ENCODE results near the gene BCORL1. TPM values are rescaled to one million over a fixed set of nuclear protein-coding genes. Genes with fewer than 3 reads are reported as not detected.

BCORL1 gene
- 3.5 and 5.3 TPM in 2 replicates for total RNA-seq (2014; rRNA removed; shearing (Covaris generic); ENCODE audit: low replicate concordance)

- DNase-seq: peak; percentile 94
- H3K27me3 ChIP-seq (ENCODE audit: low read length): no peaks in the 10 kb centered on the region
- H3K4me2 ChIP-seq (ENCODE audit: low read depth, low read length, poor library complexity, severe bottlenecking): peak within 1 kb of the TSS; percentile 78
- no peaks in the 10 kb centered on the region for H3K9me2 ChIP-seq (replicated peaks; ENCODE audit: insufficient read depth, low read length)
- no peaks in the 10 kb centered on the region for H3K79me2 ChIP-seq (ENCODE audit: low read length)
- peaks cover 5% of the 10 kb centered on the region; the same call in 1 of the 2 replicates for H4K20me1 ChIP-seq (ENCODE audit: insufficient read depth, low read depth, low read length)
- H3K9me3 ChIP-seq (ENCODE audit: low read length): no peaks in the 10 kb centered on the region
- H3K36me3 ChIP-seq (ENCODE audit: insufficient read depth, low read length): no peaks in the 10 kb centered on the region
- peak within 1 kb of the TSS; percentile 75 for H3K9ac ChIP-seq (ENCODE audit: low read length)
- no peak within 1 kb of the TSS for H3K27ac ChIP-seq (ENCODE audit: low read length)
- H2AFZ ChIP-seq (ENCODE audit: low read length): peak within 1 kb of the TSS; percentile 65; the same call in 1 of the 2 replicates
- no peak within 1 kb of the TSS; the same call in 1 of the 2 replicates for H3K4me3 ChIP-seq (ENCODE audit: low read length)
- peaks cover 12% of the 10 kb centered on the region for H3K4me1 ChIP-seq (ENCODE audit: low read length)
Observed at GRCh38 chrX:129982300-129983251, at the start of gene BCORL1. BCORL1 (plus strand) TSS chrX:129982635; CDS start chrX:130005232, 22,597 bp downstream.

GRCh38 chrX:129932821-129933321 lies 49.6 kb upstream of the BCORL1 start:
- Histone ChIP-seq H3K9me3 (ENCODE audit: low read length) (no peaks in the 10 kb centered on the region), H3K27me3 (ENCODE audit: low read length) (no peaks in the 10 kb centered on the region), H3K9ac (ENCODE audit: low read length) (peak overlapping the region; percentile 44; the same call in 1 of the 2 replicates), H2AFZ (ENCODE audit: low read length) (no peak overlapping the region), H3K27ac (ENCODE audit: low read length) (no peak overlapping the region), H3K36me3 (ENCODE audit: insufficient read depth, low read length) (no peaks in the 10 kb centered on the region), H3K4me3 (ENCODE audit: low read length) (no peak overlapping the region), H3K9me2 (replicated peaks; ENCODE audit: insufficient read depth, low read length) (no peaks in the 10 kb centered on the region), H3K4me1 (ENCODE audit: low read length) (peaks cover 5% of the 10 kb centered on the region), H3K79me2 (ENCODE audit: low read length) (no peaks in the 10 kb centered on the region), H3K4me2 (ENCODE audit: low read depth, low read length, poor library complexity, severe bottlenecking) (peak overlapping the region; percentile 26), H4K20me1 (ENCODE audit: insufficient read depth, low read depth, low read length) (no peaks in the 10 kb centered on the region)
- DNase-seq: no peak

GRCh38 chrX:129933700-129934099 lies 48.7 kb upstream of the BCORL1 start:
- Histone ChIP-seq H3K27me3 (ENCODE audit: low read length) (no peaks in the 10 kb centered on the region), H3K4me2 (ENCODE audit: low read depth, low read length, poor library complexity, severe bottlenecking) (no peak overlapping the region), H3K9ac (ENCODE audit: low read length) (no peak overlapping the region), H2AFZ (ENCODE audit: low read length) (no peak overlapping the region), H3K4me3 (ENCODE audit: low read length) (no peak overlapping the region), H3K79me2 (ENCODE audit: low read length) (no peaks in the 10 kb centered on the region), H3K36me3 (ENCODE audit: insufficient read depth, low read length) (no peaks in the 10 kb centered on the region), H3K4me1 (ENCODE audit: low read length) (peaks cover 5% of the 10 kb centered on the region), H3K9me3 (ENCODE audit: low read length) (no peaks in the 10 kb centered on the region), H3K9me2 (replicated peaks; ENCODE audit: insufficient read depth, low read length) (no peaks in the 10 kb centered on the region), H4K20me1 (ENCODE audit: insufficient read depth, low read depth, low read length) (no peaks in the 10 kb centered on the region), H3K27ac (ENCODE audit: low read length) (no peak overlapping the region)
- DNase-seq: no peak

GRCh38 chrX:129934461-129934860 lies 48.0 kb upstream of the BCORL1 start:
- H3K36me3 ChIP-seq (ENCODE audit: insufficient read depth, low read length): no peaks in the 10 kb centered on the region
- H4K20me1 ChIP-seq (ENCODE audit: insufficient read depth, low read depth, low read length): no peaks in the 10 kb centered on the region
- no peak overlapping the region for H3K4me2 ChIP-seq (ENCODE audit: low read depth, low read length, poor library complexity, severe bottlenecking)
- H3K27ac ChIP-seq (ENCODE audit: low read length): no peak overlapping the region
- H3K27me3 ChIP-seq (ENCODE audit: low read length): no peaks in the 10 kb centered on the region
- H3K4me1 ChIP-seq (ENCODE audit: low read length): peaks cover 5% of the 10 kb centered on the region
- no peaks in the 10 kb centered on the region for H3K79me2 ChIP-seq (ENCODE audit: low read length)
- H2AFZ ChIP-seq (ENCODE audit: low read length): no peak overlapping the region
- no peak for DNase-seq
- H3K9me3 ChIP-seq (ENCODE audit: low read length): no peaks in the 10 kb centered on the region
- no peak overlapping the region for H3K9ac ChIP-seq (ENCODE audit: low read length)
- H3K9me2 ChIP-seq (replicated peaks; ENCODE audit: insufficient read depth, low read length): no peaks in the 10 kb centered on the region
- no peak overlapping the region for H3K4me3 ChIP-seq (ENCODE audit: low read length)

GRCh38 chrX:129934952-129935351 lies 47.5 kb upstream of the BCORL1 start:
- no peak overlapping the region for H3K4me3 ChIP-seq (ENCODE audit: low read length)
- no peak overlapping the region for H3K9ac ChIP-seq (ENCODE audit: low read length)
- H3K4me1 ChIP-seq (ENCODE audit: low read length): peaks cover 5% of the 10 kb centered on the region
- H2AFZ ChIP-seq (ENCODE audit: low read length): no peak overlapping the region
- no peak overlapping the region for H3K27ac ChIP-seq (ENCODE audit: low read length)
- no peaks in the 10 kb centered on the region for H3K36me3 ChIP-seq (ENCODE audit: insufficient read depth, low read length)
- no peak overlapping the region for H3K4me2 ChIP-seq (ENCODE audit: low read depth, low read length, poor library complexity, severe bottlenecking)
- no peak for DNase-seq
- no peaks in the 10 kb centered on the region for H3K79me2 ChIP-seq (ENCODE audit: low read length)
- no peaks in the 10 kb centered on the region for H4K20me1 ChIP-seq (ENCODE audit: insufficient read depth, low read depth, low read length)
- no peaks in the 10 kb centered on the region for H3K9me3 ChIP-seq (ENCODE audit: low read length)
- H3K27me3 ChIP-seq (ENCODE audit: low read length): no peaks in the 10 kb centered on the region
- no peaks in the 10 kb centered on the region for H3K9me2 ChIP-seq (replicated peaks; ENCODE audit: insufficient read depth, low read length)

GRCh38 chrX:129938081-129938480 lies 44.4 kb upstream of the BCORL1 start:
- no peaks in the 10 kb centered on the region for H3K9me3 ChIP-seq (ENCODE audit: low read length)
- H4K20me1 ChIP-seq (ENCODE audit: insufficient read depth, low read depth, low read length): no peaks in the 10 kb centered on the region
- no peak overlapping the region for H2AFZ ChIP-seq (ENCODE audit: low read length)
- H3K79me2 ChIP-seq (ENCODE audit: low read length): no peaks in the 10 kb centered on the region
- H3K9ac ChIP-seq (ENCODE audit: low read length): no peak overlapping the region
- no peaks in the 10 kb centered on the region for H3K9me2 ChIP-seq (replicated peaks; ENCODE audit: insufficient read depth, low read length)
- no peak overlapping the region for H3K4me3 ChIP-seq (ENCODE audit: low read length)
- no peak overlapping the region for H3K27ac ChIP-seq (ENCODE audit: low read length)
- H3K4me1 ChIP-seq (ENCODE audit: low read length): no peaks in the 10 kb centered on the region
- H3K27me3 ChIP-seq (ENCODE audit: low read length): no peaks in the 10 kb centered on the region
- DNase-seq: no peak
- no peak overlapping the region for H3K4me2 ChIP-seq (ENCODE audit: low read depth, low read length, poor library complexity, severe bottlenecking)
- H3K36me3 ChIP-seq (ENCODE audit: insufficient read depth, low read length): no peaks in the 10 kb centered on the region

GRCh38 chrX:129939986-129940385 lies 42.4 kb upstream of the BCORL1 start:
- Histone ChIP-seq H3K9me2 (replicated peaks; ENCODE audit: insufficient read depth, low read length) (no peaks in the 10 kb centered on the region), H3K9me3 (ENCODE audit: low read length) (no peaks in the 10 kb centered on the region), H2AFZ (ENCODE audit: low read length) (no peak overlapping the region), H3K9ac (ENCODE audit: low read length) (no peak overlapping the region), H3K27me3 (ENCODE audit: low read length) (no peaks in the 10 kb centered on the region), H3K4me1 (ENCODE audit: low read length) (no peaks in the 10 kb centered on the region), H4K20me1 (ENCODE audit: insufficient read depth, low read depth, low read length) (no peaks in the 10 kb centered on the region), H3K4me3 (ENCODE audit: low read length) (no peak overlapping the region), H3K27ac (ENCODE audit: low read length) (no peak overlapping the region), H3K4me2 (ENCODE audit: low read depth, low read length, poor library complexity, severe bottlenecking) (no peak overlapping the region), H3K36me3 (ENCODE audit: insufficient read depth, low read length) (no peaks in the 10 kb centered on the region), H3K79me2 (ENCODE audit: low read length) (no peaks in the 10 kb centered on the region)
- no peak for DNase-seq

GRCh38 chrX:129940721-129941120 lies 41.7 kb upstream of the BCORL1 start:
- no peaks in the 10 kb centered on the region for H3K9me3 ChIP-seq (ENCODE audit: low read length)
- no peaks in the 10 kb centered on the region for H3K9me2 ChIP-seq (replicated peaks; ENCODE audit: insufficient read depth, low read length)
- H3K27ac ChIP-seq (ENCODE audit: low read length): no peak overlapping the region
- H4K20me1 ChIP-seq (ENCODE audit: insufficient read depth, low read depth, low read length): no peaks in the 10 kb centered on the region
- H2AFZ ChIP-seq (ENCODE audit: low read length): no peak overlapping the region
- H3K4me1 ChIP-seq (ENCODE audit: low read length): no peaks in the 10 kb centered on the region
- no peak overlapping the region for H3K4me3 ChIP-seq (ENCODE audit: low read length)
- no peaks in the 10 kb centered on the region for H3K79me2 ChIP-seq (ENCODE audit: low read length)
- H3K36me3 ChIP-seq (ENCODE audit: insufficient read depth, low read length): no peaks in the 10 kb centered on the region
- no peak overlapping the region for H3K4me2 ChIP-seq (ENCODE audit: low read depth, low read length, poor library complexity, severe bottlenecking)
- no peaks in the 10 kb centered on the region for H3K27me3 ChIP-seq (ENCODE audit: low read length)
- no peak overlapping the region for H3K9ac ChIP-seq (ENCODE audit: low read length)
- no peak for DNase-seq
